Natural killer cell (primary cell): Measurements from ENCODE around the gene SOD2. TPM values are rescaled to one million over a fixed set of nuclear protein-coding genes. Genes with fewer than 3 reads are reported as not detected.
A peak's percentile ranks its signal among the peaks of the same experiment; 100 is the strongest.

ENCODE experiments used
- ATAC-seq, 3 donors: fragments of 150-1000 bp in 2 of 3; fragments of 200-7000 bp in 1 of 3; cut with Tn5 transposase; 1 replicate in 1 of 3; 2 replicates in 2 of 3; pipeline ENCODE4 v1.10.0; 2021; ENCODE audit warnings: mild to moderate bottlenecking in 2 of 3, moderate library complexity in 2 of 3
- DNase-seq, 2 donors: peaks; one replicate each; pipeline versions ENCODE4 v3.0.0 to v3.0.0-alpha.2; 2013 to 2021; ENCODE audit warnings: mixed read lengths in 1 of 2
- H3K27ac ChIP-seq: one replicate; pipeline ENCODE4 v1.5.1; 2013; ENCODE audit warnings: mild to moderate bottlenecking, low read length
- H3K27me3 ChIP-seq: one replicate; pipeline ENCODE4 v1.6.1; 2013; ENCODE audit warnings: low read length; ENCODE audit not compliant: control insufficient read depth, insufficient read depth
- H3K36me3 ChIP-seq: one replicate; pipeline ENCODE4 v1.6.1; 2013; ENCODE audit warnings: low read length; ENCODE audit not compliant: control insufficient read depth, insufficient read depth
- H3K4me1 ChIP-seq: one replicate; pipeline ENCODE4 v1.6.1; 2013; ENCODE audit warnings: low read length; ENCODE audit not compliant: control insufficient read depth, insufficient read depth
- H3K4me3 ChIP-seq: one replicate; pipeline ENCODE4 v1.5.1; 2013; ENCODE audit warnings: low read length
- H3K9me3 ChIP-seq: one replicate; pipeline ENCODE4 v1.6.1; 2013; ENCODE audit warnings: low read length; ENCODE audit not compliant: control insufficient read depth, insufficient read depth
- H3K27ac Mint-ChIP-seq, 2 donors: one replicate each; pipeline ENCODE4 v1.8.0; 2022; ENCODE audit warnings: mild to moderate bottlenecking in 2 of 2, mixed read lengths in 2 of 2, moderate library complexity in 1 of 2
- H3K27me3 Mint-ChIP-seq, 2 donors: one replicate each; pipeline ENCODE4 v1.8.0; 2022; ENCODE audit warnings: low read depth in 2 of 2, mixed read lengths in 2 of 2
- H3K36me3 Mint-ChIP-seq: one replicate; pipeline ENCODE4 v1.8.0; 2022; ENCODE audit warnings: mixed read lengths
- H3K4me1 Mint-ChIP-seq, 2 donors: one replicate each; pipeline ENCODE4 v1.8.0; 2022; ENCODE audit warnings: mixed read lengths in 2 of 2
- H3K4me3 Mint-ChIP-seq: one replicate; pipeline ENCODE4 v1.8.0; 2022; ENCODE audit warnings: mild to moderate bottlenecking, moderate library complexity, mixed read lengths
- H3K9me3 Mint-ChIP-seq, 2 donors: one replicate each; pipeline ENCODE4 v1.8.0; 2022; ENCODE audit warnings: mixed read lengths in 2 of 2
- CTCF ChIP-seq: fragments of 200-600 bp; IDR thresholded peaks from one replicate; pipeline ENCODE4 v1.8.0; 2022; ENCODE audit warnings: antibody characterized with exemption
- WGBS: methylation state at CpG from one replicate; pipeline ENCODE4 v1.1.7; 2013; ENCODE audit warnings: missing lambda C conversion rate; ENCODE audit not compliant: insufficient coverage; 5-methylcytosine and 5-hydroxymethylcytosine counted together
- intact Hi-C: fragments of 100-400 bp; cut with micrococcal nuclease; formaldehyde crosslinking; loops from one replicate; pipeline ENCODE4 v1.14.2; 2022
- total RNA-seq, 4 donors: library from RNA; stranded (reverse); fragments of 120-200 nt in 1 of 4; gene quantifications; one replicate each; pipeline versions ENCODE4 v1.2.3 to v1.2.4, GENCODE V29; 2013 to 2022

Gene SOD2
- total RNA-seq, 3 donors from 2014 or later (not counting 1 experiment from before 2014, with no cell fraction given): 81.3 to 156 (median 138) TPM

- ATAC-seq (no peak), DNase-seq (no peak)
- H3K4me3 Mint-ChIP-seq: no peak overlapping the region
- H3K36me3 Mint-ChIP-seq: no peaks in the 10 kb centered on the region
- peak overlapping the region in 1 of 2 donors; percentile 43 for H3K27ac Mint-ChIP-seq
- 81% methylated on average over 3 of the region's 5 CpGs for WGBS
- H3K9me3 Mint-ChIP-seq: no peaks in the 10 kb centered on the region
- no peaks in the 10 kb centered on the region for H3K27me3 Mint-ChIP-seq
- no peak overlapping the region for H3K4me3 ChIP-seq
- no peaks in the 10 kb centered on the region for H3K9me3 ChIP-seq
- no peaks in the 10 kb centered on the region for H3K27me3 ChIP-seq
- H3K36me3 ChIP-seq: peaks cover 17% of the 10 kb centered on the region
- H3K27ac ChIP-seq: no peak overlapping the region
- no peak for TF ChIP-seq CTCF
- intact Hi-C loops: no loop called here
- no peaks in the 10 kb centered on the region for H3K4me1 ChIP-seq
- peaks cover 0 to 4% of the 10 kb centered on the region in 2 donors for H3K4me1 Mint-ChIP-seq
Observed at GRCh38 chr6:159679091-159680077, 13.7 kb downstream of the SOD2 start.

- Mint-ChIP-seq H3K9me3 (no peaks in the 10 kb centered on the region), H3K27me3 (no peaks in the 10 kb centered on the region), H3K4me1 (peaks cover 0 to 4% of the 10 kb centered on the region in 2 donors), H3K4me3 (no peak overlapping the region), H3K27ac (no peak overlapping the region), H3K36me3 (no peaks in the 10 kb centered on the region)
- WGBS: 99% methylated on average over 3 of the region's 3 CpGs
- TF ChIP-seq CTCF: no peak
- no peak overlapping the region for H3K27ac ChIP-seq
- no peaks in the 10 kb centered on the region for H3K27me3 ChIP-seq
- peaks cover 12% of the 10 kb centered on the region for H3K36me3 ChIP-seq
- no peak overlapping the region for H3K4me3 ChIP-seq
- no peaks in the 10 kb centered on the region for H3K9me3 ChIP-seq
- intact Hi-C loops: no loop called here
- DNase-seq (no peak), ATAC-seq (no peak)
- H3K4me1 ChIP-seq: no peaks in the 10 kb centered on the region
Observed at GRCh38 chr6:159678574-159678973, 14.5 kb downstream of the SOD2 start.

- Mint-ChIP-seq H3K27me3 (no peaks in the 10 kb centered on the region), H3K4me1 (peaks cover 0 to 4% of the 10 kb centered on the region in 2 donors), H3K27ac (no peak overlapping the region), H3K4me3 (no peak overlapping the region), H3K36me3 (no peaks in the 10 kb centered on the region), H3K9me3 (no peaks in the 10 kb centered on the region)
- ATAC-seq (no peak), DNase-seq (no peak)
- H3K27me3 ChIP-seq: no peaks in the 10 kb centered on the region
- H3K4me1 ChIP-seq: no peaks in the 10 kb centered on the region
- intact Hi-C loops: no loop called here
- peaks cover 11% of the 10 kb centered on the region for H3K36me3 ChIP-seq
- no peak overlapping the region for H3K4me3 ChIP-seq
- no peak overlapping the region for H3K27ac ChIP-seq
- WGBS: 98% methylated on average over 4 of the region's 5 CpGs
- H3K9me3 ChIP-seq: no peaks in the 10 kb centered on the region
- TF ChIP-seq CTCF: no peak
Observed at GRCh38 chr6:159677506-159678165, 15.4 kb downstream of the SOD2 start.
